Activated CD4-positive, alpha-beta T cell treated with anti-CD3 and anti-CD28 coated beads, Interleukin-2, amount 50 U/mL, for 1 hour (primary cell): ENCODE data around the gene CCDC187.

Experiments
- DNase-seq: peaks from one replicate; pipeline ENCODE4 v3.0.0-alpha.2; 2020

CCDC187 gene

GRCh38 chr9:136222166-136222905 lies 81.6 kb downstream of the CCDC187 start:
- DNase-seq, result no peak

GRCh38 chr9:136220017-136220729 lies 83.7 kb downstream of the CCDC187 start:
- DNase-seq, result peak; percentile 22

- DNase-seq, result no peak
Measured at GRCh38 chr9:136219276-136219675, 84.6 kb downstream of the CCDC187 start.

GRCh38 chr9:136218673-136219072 lies 85.2 kb downstream of the CCDC187 start:
- no peak for DNase-seq

GRCh38 chr9:136218271-136218670 lies 85.6 kb downstream of the CCDC187 start:
- DNase-seq, result no peak

GRCh38 chr9:136216541-136217244 lies 87.2 kb downstream of the CCDC187 start:
- no peak for DNase-seq

- no peak for DNase-seq
Measured at GRCh38 chr9:136213733-136214132, 90.2 kb downstream of the CCDC187 start.

- no peak for DNase-seq
Measured at GRCh38 chr9:136212345-136212950, 91.4 kb downstream of the CCDC187 start.

- no peak for DNase-seq
Measured at GRCh38 chr9:136211441-136212344, 92.2 kb downstream of the CCDC187 start.

- DNase-seq, result no peak
Measured at GRCh38 chr9:136211006-136211405, 92.9 kb downstream of the CCDC187 start.

GRCh38 chr9:136210276-136210675 lies 93.6 kb downstream of the CCDC187 start:
- no peak for DNase-seq

- DNase-seq, result no peak
Measured at GRCh38 chr9:136209786-136210185, 94.1 kb downstream of the CCDC187 start.

GRCh38 chr9:136209232-136209631 lies 94.7 kb downstream of the CCDC187 start:
- no peak for DNase-seq

GRCh38 chr9:136208675-136209074 lies 95.2 kb downstream of the CCDC187 start:
- no peak for DNase-seq

GRCh38 chr9:136207616-136208015 lies 96.3 kb downstream of the CCDC187 start:
- DNase-seq, result no peak

- no peak for DNase-seq
Measured at GRCh38 chr9:136206602-136207275, 97.2 kb downstream of the CCDC187 start.

- DNase-seq, result no peak
Measured at GRCh38 chr9:136205707-136205992, 98.2 kb downstream of the CCDC187 start.

GRCh38 chr9:136204838-136205706 lies 98.8 kb downstream of the CCDC187 start, which contains the start of gene LHX3:
TSS of gene LHX3 (minus strand) at chr9:136205128. CDS start at chr9:136205012, 116 bp downstream.
- DNase-seq, result peak; percentile 17

GRCh38 chr9:136204145-136204805 lies 99.6 kb downstream of the CCDC187 start:
- no peak for DNase-seq
